ENCODE measurements around the gene LILRA2. TPM values are rescaled to one million over a fixed set of nuclear protein-coding genes. Genes with fewer than 3 reads are reported as not detected.

Gene LILRA2
- total and polyA plus RNA-seq, 10 of the 15 experiments (the other 5 are each of a cell fraction or from before 2014, with no cell fraction given): 0.16 to 1.8 (median 0.43) TPM

DNA sequence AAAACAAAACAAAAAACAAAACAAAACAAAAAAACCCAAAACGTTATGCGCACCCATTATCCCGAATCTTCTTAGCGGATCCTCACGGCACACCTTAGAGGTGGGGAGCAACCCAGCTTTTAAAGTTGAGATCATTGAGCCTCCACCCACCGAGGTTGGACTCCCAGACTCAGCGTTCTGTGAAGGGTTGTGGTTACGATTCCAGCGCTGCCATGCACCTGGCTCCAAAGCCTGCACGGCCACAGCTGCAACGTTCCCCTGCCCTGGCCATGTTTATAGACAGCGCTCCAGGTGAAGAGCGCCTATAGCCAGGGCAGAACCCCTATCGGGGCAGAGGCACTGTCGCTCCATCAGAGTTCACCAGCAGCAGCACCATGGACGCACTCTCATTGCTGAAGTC lies 18.7 kb upstream of the LILRA2 start (continued):
- TF ChIP-seq, protein P1, sequence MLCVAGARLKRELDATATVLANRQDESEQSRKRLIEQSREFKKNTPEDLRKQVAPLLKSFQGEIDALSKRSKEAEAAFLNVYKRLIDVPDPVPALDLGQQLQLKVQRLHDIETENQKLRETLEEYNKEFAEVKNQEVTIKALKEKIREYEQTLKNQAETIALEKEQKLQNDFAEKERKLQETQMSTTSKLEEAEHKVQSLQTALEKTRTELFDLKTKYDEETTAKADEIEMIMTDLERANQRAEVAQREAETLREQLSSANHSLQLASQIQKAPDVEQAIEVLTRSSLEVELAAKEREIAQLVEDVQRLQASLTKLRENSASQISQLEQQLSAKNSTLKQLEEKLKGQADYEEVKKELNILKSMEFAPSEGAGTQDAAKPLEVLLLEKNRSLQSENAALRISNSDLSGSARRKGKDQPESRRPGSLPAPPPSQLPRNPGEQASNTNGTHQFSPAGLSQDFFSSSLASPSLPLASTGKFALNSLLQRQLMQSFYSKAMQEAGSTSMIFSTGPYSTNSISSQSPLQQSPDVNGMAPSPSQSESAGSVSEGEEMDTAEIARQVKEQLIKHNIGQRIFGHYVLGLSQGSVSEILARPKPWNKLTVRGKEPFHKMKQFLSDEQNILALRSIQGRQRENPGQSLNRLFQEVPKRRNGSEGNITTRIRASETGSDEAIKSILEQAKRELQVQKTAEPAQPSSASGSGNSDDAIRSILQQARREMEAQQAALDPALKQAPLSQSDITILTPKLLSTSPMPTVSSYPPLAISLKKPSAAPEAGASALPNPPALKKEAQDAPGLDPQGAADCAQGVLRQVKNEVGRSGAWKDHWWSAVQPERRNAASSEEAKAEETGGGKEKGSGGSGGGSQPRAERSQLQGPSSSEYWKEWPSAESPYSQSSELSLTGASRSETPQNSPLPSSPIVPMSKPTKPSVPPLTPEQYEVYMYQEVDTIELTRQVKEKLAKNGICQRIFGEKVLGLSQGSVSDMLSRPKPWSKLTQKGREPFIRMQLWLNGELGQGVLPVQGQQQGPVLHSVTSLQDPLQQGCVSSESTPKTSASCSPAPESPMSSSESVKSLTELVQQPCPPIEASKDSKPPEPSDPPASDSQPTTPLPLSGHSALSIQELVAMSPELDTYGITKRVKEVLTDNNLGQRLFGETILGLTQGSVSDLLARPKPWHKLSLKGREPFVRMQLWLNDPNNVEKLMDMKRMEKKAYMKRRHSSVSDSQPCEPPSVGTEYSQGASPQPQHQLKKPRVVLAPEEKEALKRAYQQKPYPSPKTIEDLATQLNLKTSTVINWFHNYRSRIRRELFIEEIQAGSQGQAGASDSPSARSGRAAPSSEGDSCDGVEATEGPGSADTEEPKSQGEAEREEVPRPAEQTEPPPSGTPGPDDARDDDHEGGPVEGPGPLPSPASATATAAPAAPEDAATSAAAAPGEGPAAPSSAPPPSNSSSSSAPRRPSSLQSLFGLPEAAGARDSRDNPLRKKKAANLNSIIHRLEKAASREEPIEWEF (IDR thresholded peaks at IDR 0.05; ENCODE audit: insufficient replicate concordance, low read depth, low read length): no peak
- no peak for TF ChIP-seq NR2C1 (IDR thresholded peaks at IDR 0.05)
- no peak for TF ChIP-seq NFYA (IDR thresholded peaks at IDR 0.05; ENCODE audit: borderline replicate concordance, low read depth, low read length)
- TF ChIP-seq POLR2AphosphoS2 (IDR thresholded peaks at IDR 0.05; ENCODE audit: low read depth, low read length): no peak
- TF ChIP-seq, protein P2, sequence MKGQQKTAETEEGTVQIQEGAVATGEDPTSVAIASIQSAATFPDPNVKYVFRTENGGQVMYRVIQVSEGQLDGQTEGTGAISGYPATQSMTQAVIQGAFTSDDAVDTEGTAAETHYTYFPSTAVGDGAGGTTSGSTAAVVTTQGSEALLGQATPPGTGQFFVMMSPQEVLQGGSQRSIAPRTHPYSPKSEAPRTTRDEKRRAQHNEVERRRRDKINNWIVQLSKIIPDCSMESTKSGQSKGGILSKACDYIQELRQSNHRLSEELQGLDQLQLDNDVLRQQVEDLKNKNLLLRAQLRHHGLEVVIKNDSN (IDR thresholded peaks at IDR 0.05; ENCODE audit: borderline replicate concordance, extremely low read length, insufficient read depth, low read depth, low read length): no peak
- TF ChIP-seq BMI1 (IDR thresholded peaks at IDR 0.05; ENCODE audit: borderline replicate concordance): no peak

Data from GM12878 (cell line).